ENCODE data around the gene SMIM36.

SMIM36 gene

GRCh38 chr17:55495239-55495638 is 16.0 kb downstream of the SMIM36 start:
- Histone ChIP-seq H3K4me2 (ENCODE audit: low read length, poor library complexity, severe bottlenecking) (no peak overlapping the region), H2AFZ (ENCODE audit: low read depth, low read length) (no peak overlapping the region), H2BK120ac (ENCODE audit: low read depth, low read length) (no peak overlapping the region), H3K27ac (ENCODE audit: low read length, poor library complexity, severe bottlenecking) (no peak overlapping the region), H3K9ac (ENCODE audit: low read length) (no peak overlapping the region), H2BK5ac (ENCODE audit: low read depth, low read length, poor library complexity, severe bottlenecking) (no peak overlapping the region), H3K4me3 (ENCODE audit: insufficient read depth in 1 of 2, low read depth in 1 of 2, low read length in 2 of 2) (no peak overlapping the region), H3K4ac (ENCODE audit: low read depth in 1 of 2, low read length in 2 of 2) (no peak overlapping the region), H3K27me3 (ENCODE audit: control insufficient read depth in 1 of 2, insufficient read depth in 1 of 2, low read length in 2 of 2) (no peaks in the 10 kb centered on the region), H3K79me1 (replicated peaks; ENCODE audit: low read length, poor library complexity, severe bottlenecking) (no peaks in the 10 kb centered on the region), H2BK15ac (ENCODE audit: low read depth, poor library complexity, severe bottlenecking) (no peak overlapping the region), H2AK5ac (ENCODE audit: low read length, severe bottlenecking) (no peak overlapping the region), H3K9me3 (ENCODE audit: control insufficient read depth, low read length) (no peaks in the 10 kb centered on the region), H3K23ac (ENCODE audit: low read length in 2 of 2) (no peak overlapping the region), H3K36me3 (ENCODE audit: control insufficient read depth in 1 of 2, insufficient read depth in 2 of 2, low read depth in 1 of 2, low read length in 2 of 2) (no peaks in the 10 kb centered on the region), H2BK12ac (ENCODE audit: low read length in 2 of 2) (no peak overlapping the region), H3K14ac (ENCODE audit: low read length in 2 of 2) (no peak overlapping the region), H3K4me1 (ENCODE audit: control insufficient read depth, insufficient read depth, low read depth, low read length) (peaks cover 2% of the 10 kb centered on the region), H4K91ac (ENCODE audit: low read length) (no peak overlapping the region), H4K8ac (ENCODE audit: low read length) (no peak overlapping the region), H3K18ac (ENCODE audit: low read depth in 1 of 2, low read length in 2 of 2) (no peak overlapping the region)
- 83% methylated on average over 2 of the region's 3 CpGs for WGBS
- DNase-seq, result no peak

GRCh38 chr17:55492781-55493341 is 18.4 kb downstream of the SMIM36 start:
- Histone ChIP-seq H3K9me3 (ENCODE audit: control insufficient read depth, low read length) (no peaks in the 10 kb centered on the region), H3K4me2 (ENCODE audit: low read length, poor library complexity, severe bottlenecking) (no peak overlapping the region), H3K4ac (ENCODE audit: low read depth in 1 of 2, low read length in 2 of 2) (no peak overlapping the region), H3K4me3 (ENCODE audit: insufficient read depth in 1 of 2, low read depth in 1 of 2, low read length in 2 of 2) (no peak overlapping the region), H2BK12ac (ENCODE audit: low read length in 2 of 2) (no peak overlapping the region), H4K8ac (ENCODE audit: low read length) (no peak overlapping the region), H3K79me1 (replicated peaks; ENCODE audit: low read length, poor library complexity, severe bottlenecking) (no peaks in the 10 kb centered on the region), H3K36me3 (ENCODE audit: control insufficient read depth in 1 of 2, insufficient read depth in 2 of 2, low read depth in 1 of 2, low read length in 2 of 2) (no peaks in the 10 kb centered on the region), H2AK5ac (ENCODE audit: low read length, severe bottlenecking) (no peak overlapping the region), H4K91ac (ENCODE audit: low read length) (no peak overlapping the region), H2BK120ac (ENCODE audit: low read depth, low read length) (no peak overlapping the region), H3K27ac (ENCODE audit: low read length, poor library complexity, severe bottlenecking) (no peak overlapping the region), H2AFZ (ENCODE audit: low read depth, low read length) (no peak overlapping the region), H3K14ac (ENCODE audit: low read length in 2 of 2) (no peak overlapping the region), H3K9ac (ENCODE audit: low read length) (no peak overlapping the region), H3K4me1 (ENCODE audit: control insufficient read depth, insufficient read depth, low read depth, low read length) (peaks cover 2% of the 10 kb centered on the region), H2BK15ac (ENCODE audit: low read depth, poor library complexity, severe bottlenecking) (no peak overlapping the region), H3K23ac (ENCODE audit: low read length in 2 of 2) (no peak overlapping the region), H3K27me3 (ENCODE audit: control insufficient read depth in 1 of 2, insufficient read depth in 1 of 2, low read length in 2 of 2) (no peaks in the 10 kb centered on the region), H3K18ac (ENCODE audit: low read depth in 1 of 2, low read length in 2 of 2) (no peak overlapping the region), H2BK5ac (ENCODE audit: low read depth, low read length, poor library complexity, severe bottlenecking) (no peak overlapping the region)
- WGBS, result 85% methylated on average over 6 of the region's 7 CpGs
- no peak for DNase-seq

GRCh38 chr17:55490376-55490775 is 20.9 kb downstream of the SMIM36 start:
- 93% methylated on average over 2 of the region's 4 CpGs for WGBS

GRCh38 chr17:55487695-55488432 is 23.4 kb downstream of the SMIM36 start:
- Histone ChIP-seq H3K23ac (ENCODE audit: low read length in 2 of 2) (no peak overlapping the region), H3K14ac (ENCODE audit: low read length in 2 of 2) (no peak overlapping the region), H3K27me3 (ENCODE audit: control insufficient read depth in 1 of 2, insufficient read depth in 1 of 2, low read length in 2 of 2) (no peaks in the 10 kb centered on the region), H3K79me1 (replicated peaks; ENCODE audit: low read length, poor library complexity, severe bottlenecking) (no peaks in the 10 kb centered on the region), H2BK120ac (ENCODE audit: low read depth, low read length) (no peak overlapping the region), H3K9ac (ENCODE audit: low read length) (no peak overlapping the region), H3K36me3 (ENCODE audit: control insufficient read depth in 1 of 2, insufficient read depth in 2 of 2, low read depth in 1 of 2, low read length in 2 of 2) (no peaks in the 10 kb centered on the region), H3K27ac (ENCODE audit: low read length, poor library complexity, severe bottlenecking) (no peak overlapping the region), H3K4me3 (ENCODE audit: insufficient read depth in 1 of 2, low read depth in 1 of 2, low read length in 2 of 2) (no peak overlapping the region), H3K18ac (ENCODE audit: low read depth in 1 of 2, low read length in 2 of 2) (no peak overlapping the region), H2AFZ (ENCODE audit: low read depth, low read length) (no peak overlapping the region), H4K91ac (ENCODE audit: low read length) (no peak overlapping the region), H3K9me3 (ENCODE audit: control insufficient read depth, low read length) (no peaks in the 10 kb centered on the region), H3K4me2 (ENCODE audit: low read length, poor library complexity, severe bottlenecking) (no peak overlapping the region), H2BK12ac (ENCODE audit: low read length in 2 of 2) (no peak overlapping the region), H2AK5ac (ENCODE audit: low read length, severe bottlenecking) (no peak overlapping the region), H3K4me1 (ENCODE audit: control insufficient read depth, insufficient read depth, low read depth, low read length) (no peaks in the 10 kb centered on the region), H2BK15ac (ENCODE audit: low read depth, poor library complexity, severe bottlenecking) (no peak overlapping the region), H2BK5ac (ENCODE audit: low read depth, low read length, poor library complexity, severe bottlenecking) (no peak overlapping the region), H3K4ac (ENCODE audit: low read depth in 1 of 2, low read length in 2 of 2) (peak overlapping the region in 1 of 2 experiments; percentile 13), H4K8ac (ENCODE audit: low read length) (no peak overlapping the region)
- peak; percentile 53 for DNase-seq
- WGBS, result 63% methylated on average over 4 of the region's 7 CpGs

More at GRCh38 chr17:55490376-55490775, 20.9 kb downstream of the SMIM36 start:
- Histone ChIP-seq H2BK120ac (ENCODE audit: low read depth, low read length) (no peak overlapping the region), H3K27me3 (ENCODE audit: control insufficient read depth in 1 of 2, insufficient read depth in 1 of 2, low read length in 2 of 2) (no peaks in the 10 kb centered on the region), H3K4ac (ENCODE audit: low read depth in 1 of 2, low read length in 2 of 2) (no peak overlapping the region), H4K91ac (ENCODE audit: low read length) (no peak overlapping the region), H2BK15ac (ENCODE audit: low read depth, poor library complexity, severe bottlenecking) (no peak overlapping the region), H2BK12ac (ENCODE audit: low read length in 2 of 2) (no peak overlapping the region), H3K36me3 (ENCODE audit: control insufficient read depth in 1 of 2, insufficient read depth in 2 of 2, low read depth in 1 of 2, low read length in 2 of 2) (no peaks in the 10 kb centered on the region), H3K9me3 (ENCODE audit: control insufficient read depth, low read length) (no peaks in the 10 kb centered on the region), H3K27ac (ENCODE audit: low read length, poor library complexity, severe bottlenecking) (no peak overlapping the region), H4K8ac (ENCODE audit: low read length) (no peak overlapping the region), H3K79me1 (replicated peaks; ENCODE audit: low read length, poor library complexity, severe bottlenecking) (no peaks in the 10 kb centered on the region), H3K23ac (ENCODE audit: low read length in 2 of 2) (no peak overlapping the region), H3K9ac (ENCODE audit: low read length) (no peak overlapping the region), H3K18ac (ENCODE audit: low read depth in 1 of 2, low read length in 2 of 2) (no peak overlapping the region), H2AK5ac (ENCODE audit: low read length, severe bottlenecking) (no peak overlapping the region), H2AFZ (ENCODE audit: low read depth, low read length) (no peak overlapping the region), H3K4me2 (ENCODE audit: low read length, poor library complexity, severe bottlenecking) (no peak overlapping the region), H3K4me1 (ENCODE audit: control insufficient read depth, insufficient read depth, low read depth, low read length) (no peaks in the 10 kb centered on the region), H3K4me3 (ENCODE audit: insufficient read depth in 1 of 2, low read depth in 1 of 2, low read length in 2 of 2) (no peak overlapping the region), H2BK5ac (ENCODE audit: low read depth, low read length, poor library complexity, severe bottlenecking) (no peak overlapping the region), H3K14ac (ENCODE audit: low read length in 2 of 2) (no peak overlapping the region)
- DNase-seq, result no peak

Data from mesenchymal stem cell (in vitro differentiated cells and primary cell).